Suprapubic skin (tissue), 3 donors: ENCODE results near the gene PLXNA1.

Source experiments
- CTCF ChIP-seq, 2 donors: fragments of 200-600 bp in 1 of 2; fragments of 450-650 bp in 1 of 2; sonication (generic) in 1 of 2; IDR thresholded peaks; one replicate each; pipeline ENCODE4 v1.5.1; 2016 to 2019; ENCODE audit warnings: antibody characterized with exemption in 2 of 2, mild to moderate bottlenecking in 1 of 2, moderate library complexity in 1 of 2
- POLR2AphosphoS5 ChIP-seq, 3 donors: sonication (generic); formaldehyde crosslinking; IDR thresholded peaks; one replicate each; pipeline ENCODE4 v1.6.1; 2017; ENCODE audit warnings: antibody characterized with exemption in 3 of 3

GRCh38 chr3:126956361-126956760 lies 26.6 kb upstream of the PLXNA1 start:
- no peak for TF ChIP-seq CTCF (IDR thresholded peaks at IDR 0.05)
- no peak for TF ChIP-seq POLR2AphosphoS5 (IDR thresholded peaks at IDR 0.05)
